ENCODE measurements around the gene IL37.

The IL37 gene

GRCh38 chr2:112923967-112924338 lies 13.0 kb downstream of the IL37 start:
- no peak overlapping the region for H3K4me3 ChIP-seq (ENCODE audit: low read depth, low read length)
- H3K9ac ChIP-seq = no peak overlapping the region
- TF ChIP-seq, protein P1, sequence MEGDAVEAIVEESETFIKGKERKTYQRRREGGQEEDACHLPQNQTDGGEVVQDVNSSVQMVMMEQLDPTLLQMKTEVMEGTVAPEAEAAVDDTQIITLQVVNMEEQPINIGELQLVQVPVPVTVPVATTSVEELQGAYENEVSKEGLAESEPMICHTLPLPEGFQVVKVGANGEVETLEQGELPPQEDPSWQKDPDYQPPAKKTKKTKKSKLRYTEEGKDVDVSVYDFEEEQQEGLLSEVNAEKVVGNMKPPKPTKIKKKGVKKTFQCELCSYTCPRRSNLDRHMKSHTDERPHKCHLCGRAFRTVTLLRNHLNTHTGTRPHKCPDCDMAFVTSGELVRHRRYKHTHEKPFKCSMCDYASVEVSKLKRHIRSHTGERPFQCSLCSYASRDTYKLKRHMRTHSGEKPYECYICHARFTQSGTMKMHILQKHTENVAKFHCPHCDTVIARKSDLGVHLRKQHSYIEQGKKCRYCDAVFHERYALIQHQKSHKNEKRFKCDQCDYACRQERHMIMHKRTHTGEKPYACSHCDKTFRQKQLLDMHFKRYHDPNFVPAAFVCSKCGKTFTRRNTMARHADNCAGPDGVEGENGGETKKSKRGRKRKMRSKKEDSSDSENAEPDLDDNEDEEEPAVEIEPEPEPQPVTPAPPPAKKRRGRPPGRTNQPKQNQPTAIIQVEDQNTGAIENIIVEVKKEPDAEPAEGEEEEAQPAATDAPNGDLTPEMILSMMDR (IDR thresholded peaks at IDR 0.05) = no peak
- no peak overlapping the region for H3K27ac ChIP-seq
- H3K79me2 ChIP-seq = no peaks in the 10 kb centered on the region
- no peak overlapping the region for H2AFZ ChIP-seq
- H3K36me3 ChIP-seq (ENCODE audit: control insufficient read depth, insufficient read depth, low read length) = no peaks in the 10 kb centered on the region
- no peaks in the 10 kb centered on the region for H3K9me3 ChIP-seq (ENCODE audit: control insufficient read depth, low read length)
- no peaks in the 10 kb centered on the region for H3K4me1 ChIP-seq
- no peak overlapping the region for H3K4me2 ChIP-seq (ENCODE audit: low read length)
- no peaks in the 10 kb centered on the region for H3K27me3 ChIP-seq (ENCODE audit: control insufficient read depth, insufficient read depth, low read length)

DNA sequence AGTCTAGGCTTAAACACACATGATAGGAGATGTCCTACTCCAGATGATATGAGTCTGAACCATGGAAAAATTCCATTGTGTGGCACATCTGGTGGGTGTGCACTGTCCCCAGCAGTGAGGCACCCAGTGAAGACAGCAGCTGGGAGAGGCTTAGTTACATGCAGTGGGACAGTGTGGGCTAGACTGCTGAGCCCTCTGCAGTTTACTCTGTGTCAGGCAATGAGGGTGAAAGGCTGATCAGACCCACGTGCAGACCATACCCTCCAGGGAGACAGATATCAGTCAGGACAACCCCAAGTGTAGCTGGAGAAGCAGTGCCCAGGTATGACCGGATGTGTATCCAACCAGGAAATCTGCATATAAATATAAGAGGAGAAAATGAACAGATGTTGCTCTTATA lies 13.4 kb downstream of the IL37 start:
- Histone ChIP-seq H3K27me3 (ENCODE audit: control insufficient read depth, insufficient read depth, low read length) (no peaks in the 10 kb centered on the region), H3K4me3 (ENCODE audit: low read depth, low read length) (no peak overlapping the region), H3K4me2 (ENCODE audit: low read length) (no peak overlapping the region), H3K79me2 (no peaks in the 10 kb centered on the region), H3K9me3 (ENCODE audit: control insufficient read depth, low read length) (no peaks in the 10 kb centered on the region), H3K27ac (no peak overlapping the region), H3K36me3 (ENCODE audit: control insufficient read depth, insufficient read depth, low read length) (no peaks in the 10 kb centered on the region), H2AFZ (no peak overlapping the region), H3K9ac (no peak overlapping the region), H3K4me1 (no peaks in the 10 kb centered on the region)
- TF ChIP-seq, protein P1 (IDR thresholded peaks at IDR 0.05) = no peak

- Histone ChIP-seq H3K27me3 (ENCODE audit: control insufficient read depth, insufficient read depth, low read length) (no peaks in the 10 kb centered on the region), H3K36me3 (ENCODE audit: control insufficient read depth, insufficient read depth, low read length) (no peaks in the 10 kb centered on the region), H2AFZ (no peak overlapping the region), H3K9me3 (ENCODE audit: control insufficient read depth, low read length) (no peaks in the 10 kb centered on the region), H3K27ac (no peak overlapping the region), H3K79me2 (no peaks in the 10 kb centered on the region), H3K9ac (no peak overlapping the region), H3K4me2 (ENCODE audit: low read length) (no peak overlapping the region), H3K4me3 (ENCODE audit: low read depth, low read length) (no peak overlapping the region), H3K4me1 (no peaks in the 10 kb centered on the region)
- TF ChIP-seq, protein P1 (IDR thresholded peaks at IDR 0.05) = no peak
Measured at GRCh38 chr2:112924821-112925220, 13.9 kb downstream of the IL37 start.

DNA sequence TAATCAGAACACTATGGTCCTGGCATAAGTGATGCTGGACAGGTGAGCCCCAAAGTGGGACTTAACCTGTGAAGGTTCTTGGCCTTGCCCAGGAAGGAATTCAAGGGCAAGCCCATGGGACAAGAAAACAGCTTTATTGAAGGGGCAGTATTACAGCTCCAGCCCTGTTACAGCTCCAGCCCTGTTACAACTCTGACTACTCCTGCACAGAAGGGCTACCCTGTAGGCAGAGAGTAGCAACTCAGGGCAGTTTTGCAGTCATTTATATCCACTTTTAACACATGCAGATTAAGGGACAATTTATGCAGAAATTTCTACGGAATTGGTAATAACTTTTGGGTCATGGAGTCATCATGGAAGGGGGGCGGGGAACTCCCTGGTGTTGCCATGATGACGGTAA lies 15.7 kb downstream of the IL37 start:
- Histone ChIP-seq H3K27me3 (ENCODE audit: control insufficient read depth, insufficient read depth, low read length) (no peaks in the 10 kb centered on the region), H3K36me3 (ENCODE audit: control insufficient read depth, insufficient read depth, low read length) (no peaks in the 10 kb centered on the region), H3K4me2 (ENCODE audit: low read length) (no peak overlapping the region), H3K9ac (no peak overlapping the region), H2AFZ (no peak overlapping the region), H3K9me3 (ENCODE audit: control insufficient read depth, low read length) (no peaks in the 10 kb centered on the region), H3K79me2 (no peaks in the 10 kb centered on the region), H3K4me1 (no peaks in the 10 kb centered on the region), H3K4me3 (ENCODE audit: low read depth, low read length) (no peak overlapping the region), H3K27ac (no peak overlapping the region)
- TF ChIP-seq, protein P1 (IDR thresholded peaks at IDR 0.05) = no peak

- Histone ChIP-seq H2AFZ (no peak overlapping the region), H3K79me2 (no peaks in the 10 kb centered on the region), H3K4me2 (ENCODE audit: low read length) (no peak overlapping the region), H3K9ac (no peak overlapping the region), H3K36me3 (ENCODE audit: control insufficient read depth, insufficient read depth, low read length) (no peaks in the 10 kb centered on the region), H3K4me3 (ENCODE audit: low read depth, low read length) (no peak overlapping the region), H3K9me3 (ENCODE audit: control insufficient read depth, low read length) (no peaks in the 10 kb centered on the region), H3K27me3 (ENCODE audit: control insufficient read depth, insufficient read depth, low read length) (no peaks in the 10 kb centered on the region), H3K27ac (no peak overlapping the region), H3K4me1 (no peaks in the 10 kb centered on the region)
- TF ChIP-seq, protein P1 (IDR thresholded peaks at IDR 0.05) = no peak
Measured at GRCh38 chr2:112927745-112928144, 16.8 kb downstream of the IL37 start.

Measured in parathyroid adenoma (tissue), 2 donors.